GM10847 (cell line): ENCODE results near the gene NDUFAF8.

ENCODE experiments used
- POLR2A ChIP-seq: IDR thresholded peaks from 2 replicates; pipeline ENCODE4 v1.6.1; 2011; ENCODE audit not compliant: insufficient read length; ENCODE audit errors: extremely low read depth

The NDUFAF8 gene

GRCh38 chr17:81197409-81197795, 41.7 kb upstream of the NDUFAF8 start:
- no peak for TF ChIP-seq POLR2A

GRCh38 chr17:81197831-81198490, 41.2 kb upstream of the NDUFAF8 start:
- TF ChIP-seq POLR2A, result no peak

DNA sequence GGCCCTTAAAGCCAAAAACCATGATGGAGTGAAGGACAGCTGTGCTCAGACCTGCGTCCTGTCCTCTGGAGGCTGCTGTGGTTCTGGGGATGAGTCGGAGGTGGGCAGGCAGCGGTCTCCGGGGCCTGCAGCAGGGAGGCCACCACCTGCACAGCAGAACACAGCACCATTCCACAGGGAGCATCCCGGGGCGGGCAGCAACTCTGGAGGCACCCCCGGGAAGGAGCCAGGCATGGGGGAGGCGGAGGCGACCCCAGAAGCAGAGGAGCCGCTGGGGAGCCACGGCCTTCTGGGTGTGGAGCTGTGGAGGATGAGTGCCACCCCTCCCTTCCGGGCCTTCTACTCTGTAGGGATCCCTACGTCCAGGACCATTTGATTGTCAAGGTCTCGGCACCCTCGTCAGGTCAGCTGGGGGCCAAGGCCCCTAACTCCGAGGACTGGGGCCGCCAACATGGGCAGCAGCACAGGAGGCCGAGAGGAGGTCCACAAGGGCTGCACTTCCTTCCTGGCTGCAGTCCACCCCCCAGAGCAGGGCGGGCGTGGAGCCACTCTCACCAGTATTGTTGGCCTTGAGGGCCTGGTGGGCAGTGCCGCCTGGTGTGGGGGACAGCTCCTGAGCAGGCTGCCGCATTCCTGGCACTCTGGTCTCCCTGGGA, 40.2 kb upstream of the NDUFAF8 start:
- no peak for TF ChIP-seq POLR2A

GRCh38 chr17:81199482-81199830, 39.7 kb upstream of the NDUFAF8 start:
- TF ChIP-seq POLR2A, result no peak

DNA sequence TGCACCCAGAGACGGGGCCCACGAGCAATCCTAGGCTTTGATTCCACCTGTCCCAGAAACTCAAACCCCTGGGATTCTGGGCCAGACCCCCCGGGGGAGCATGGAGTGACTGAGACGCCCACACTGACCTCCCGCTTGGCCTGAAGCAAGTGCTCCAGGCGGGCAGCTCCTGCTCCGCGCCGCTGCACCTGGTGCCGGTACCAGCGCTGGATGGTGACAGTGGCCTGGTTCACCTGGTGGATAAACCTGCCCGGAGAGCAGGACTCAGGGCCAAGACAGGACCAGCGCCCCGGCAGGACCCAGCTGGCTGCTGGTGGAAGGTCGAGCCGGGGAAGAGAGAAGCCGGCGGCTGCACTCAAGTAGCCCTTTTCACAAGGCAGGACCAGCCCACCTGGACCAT, 38.9 kb upstream of the NDUFAF8 start:
- no peak for TF ChIP-seq POLR2A

DNA sequence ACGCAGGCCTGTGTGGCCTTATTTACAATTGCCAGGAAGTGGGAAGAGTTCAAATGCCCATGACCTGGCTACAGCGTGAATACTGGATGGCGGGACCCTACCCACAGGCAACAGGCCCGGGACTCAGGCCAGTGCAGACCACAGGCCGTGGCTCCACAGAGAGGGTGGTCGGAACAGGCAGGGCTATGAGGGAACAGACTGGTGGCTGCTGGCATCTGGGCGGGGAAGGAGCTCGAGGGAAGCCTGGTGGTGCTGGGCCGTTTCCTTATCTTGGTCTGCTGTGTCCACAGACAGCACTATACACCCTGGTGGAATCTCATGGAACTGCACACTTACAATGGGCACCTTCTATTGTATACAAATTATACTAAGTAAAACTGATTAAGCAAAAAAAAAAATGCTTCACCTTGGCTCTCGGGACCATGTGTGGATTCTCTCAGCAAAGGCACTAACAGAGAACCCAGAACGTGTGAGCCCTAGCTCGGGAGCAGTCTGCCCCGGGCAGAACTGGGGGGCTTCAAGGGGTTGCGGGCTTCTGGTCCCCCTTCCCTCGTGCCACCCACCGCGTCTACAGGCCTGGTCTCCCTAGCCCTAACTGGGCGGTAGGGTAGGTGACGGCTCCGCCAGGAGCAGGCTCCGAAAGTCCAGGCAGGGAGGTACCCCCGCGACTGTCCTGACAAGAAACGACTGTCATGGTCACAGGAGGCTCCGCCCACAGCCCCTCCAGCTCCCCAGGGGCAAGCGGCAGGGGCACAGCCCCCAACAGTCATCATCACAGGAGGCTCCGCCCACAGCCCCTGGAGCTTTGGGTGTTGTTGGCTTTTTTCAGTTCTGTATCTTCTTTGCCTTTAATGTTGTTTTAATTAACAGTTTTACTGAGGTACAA, 38.2 kb upstream of the NDUFAF8 start:
- no peak for TF ChIP-seq POLR2A

DNA sequence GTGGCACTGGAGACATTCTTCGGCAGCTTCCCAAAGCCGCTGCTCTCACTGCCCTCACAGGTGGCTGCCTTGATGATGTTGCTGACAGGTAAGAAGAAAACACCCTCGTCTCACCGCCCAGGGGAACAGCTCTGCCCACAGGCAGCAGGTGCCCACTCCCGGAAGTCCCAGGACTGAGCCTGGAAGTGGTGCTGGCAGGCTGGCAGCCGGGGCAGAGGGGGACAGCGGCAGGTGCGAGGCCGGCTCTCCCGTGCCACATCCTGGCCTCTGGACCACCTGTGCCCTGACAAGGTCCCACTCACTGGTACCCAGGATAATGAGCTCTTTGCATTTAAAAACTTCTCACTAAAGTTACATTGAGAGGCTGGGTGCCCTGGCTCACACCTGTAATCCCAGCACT, 36.8 kb upstream of the NDUFAF8 start:
- TF ChIP-seq POLR2A, result no peak

DNA sequence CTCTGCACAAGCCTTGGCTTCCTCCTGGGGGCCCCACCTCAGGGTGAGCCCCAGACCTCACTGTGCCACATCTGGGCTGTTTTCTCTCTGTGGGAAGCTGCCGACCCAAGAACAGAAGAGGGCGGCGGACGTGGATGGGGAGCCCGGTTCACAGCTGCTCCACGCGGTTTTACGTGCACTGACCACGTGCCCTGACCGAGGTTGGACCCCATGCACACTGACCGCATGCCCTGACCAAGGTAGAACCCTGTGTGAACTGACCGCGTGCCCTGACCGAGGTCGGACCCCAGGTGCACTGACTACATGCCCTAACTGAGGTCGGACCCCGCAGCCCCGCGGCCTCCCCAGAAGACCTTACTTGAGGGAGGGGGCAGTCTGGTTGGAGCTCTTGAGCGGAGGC, 36.0 kb upstream of the NDUFAF8 start:
- TF ChIP-seq POLR2A, result no peak

GRCh38 chr17:81204578-81204977, 34.5 kb upstream of the NDUFAF8 start:
- TF ChIP-seq POLR2A, result no peak

DNA sequence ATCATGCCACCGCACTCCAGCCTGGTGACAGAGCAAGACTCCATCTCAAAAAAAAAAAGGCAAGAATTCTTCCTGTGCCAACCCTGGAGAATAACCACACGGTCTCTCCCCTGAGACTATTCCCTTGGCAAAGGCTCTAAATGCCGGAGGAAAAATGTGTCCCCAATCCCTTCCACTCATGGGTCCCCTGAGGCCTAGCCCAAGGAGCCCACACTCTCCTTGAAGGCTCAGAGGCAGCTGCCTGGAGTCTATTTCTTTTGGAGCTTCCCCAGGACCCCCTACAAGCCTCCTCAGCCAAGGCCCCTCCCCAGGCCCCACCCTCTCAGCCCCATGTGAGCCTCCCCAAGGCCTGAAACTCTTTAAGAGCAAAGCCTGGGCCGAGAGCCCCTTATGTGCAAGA, 33.0 kb upstream of the NDUFAF8 start:
- TF ChIP-seq POLR2A, result no peak

- no peak for TF ChIP-seq POLR2A
These were observed 32.5 kb upstream of the NDUFAF8 start for GRCh38 chr17:81206657-81207056.

- TF ChIP-seq POLR2A, result no peak
These were observed 31.2 kb upstream of the NDUFAF8 start for GRCh38 chr17:81207610-81208581.

- TF ChIP-seq POLR2A, result no peak
These were observed 30.5 kb upstream of the NDUFAF8 start for GRCh38 chr17:81208651-81209050.

GRCh38 chr17:81209141-81209540, 30.0 kb upstream of the NDUFAF8 start:
- no peak for TF ChIP-seq POLR2A

DNA sequence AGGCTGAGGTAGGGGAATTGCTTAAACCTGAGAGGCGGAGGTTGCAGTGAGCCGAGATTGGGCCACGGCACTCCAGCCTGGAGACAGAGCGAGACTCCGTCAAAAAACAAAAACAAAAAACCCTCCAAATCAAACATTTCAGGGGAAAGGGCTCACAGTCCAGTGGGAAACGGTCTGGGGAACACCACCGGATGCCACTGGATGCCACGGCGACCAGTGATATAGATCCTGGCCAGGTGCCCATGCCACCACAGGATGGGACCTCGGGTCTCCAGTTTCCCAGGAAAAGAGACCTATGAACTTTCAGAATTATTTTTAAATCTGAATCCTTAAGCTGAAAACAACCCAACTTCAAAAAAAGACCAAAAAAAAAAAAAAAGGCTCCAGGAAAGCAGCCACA, 28.7 kb upstream of the NDUFAF8 start:
- no peak for TF ChIP-seq POLR2A
